DOHH2 (cell line): Measurements from ENCODE around the gene ZCWPW1.

Experiments used
- CTCF ChIP-seq: fragments of 200-600 bp; sonication (generic); IDR thresholded peaks from one replicate; pipeline ENCODE4 v1.5.1; 2014; ENCODE audit warnings: antibody characterized with exemption, mild to moderate bottlenecking, low read depth, low read length; ENCODE audit not compliant: poor library complexity, severe bottlenecking
- EZH2phosphoT487 ChIP-seq: fragments of 200-600 bp; sonication (generic); IDR thresholded peaks from 2 replicates; pipeline ENCODE4 v1.6.1; 2017; ENCODE audit warnings: borderline replicate concordance, mild to moderate bottlenecking, antibody characterized with exemption, low read length, moderate library complexity, mixed read lengths

DNA sequence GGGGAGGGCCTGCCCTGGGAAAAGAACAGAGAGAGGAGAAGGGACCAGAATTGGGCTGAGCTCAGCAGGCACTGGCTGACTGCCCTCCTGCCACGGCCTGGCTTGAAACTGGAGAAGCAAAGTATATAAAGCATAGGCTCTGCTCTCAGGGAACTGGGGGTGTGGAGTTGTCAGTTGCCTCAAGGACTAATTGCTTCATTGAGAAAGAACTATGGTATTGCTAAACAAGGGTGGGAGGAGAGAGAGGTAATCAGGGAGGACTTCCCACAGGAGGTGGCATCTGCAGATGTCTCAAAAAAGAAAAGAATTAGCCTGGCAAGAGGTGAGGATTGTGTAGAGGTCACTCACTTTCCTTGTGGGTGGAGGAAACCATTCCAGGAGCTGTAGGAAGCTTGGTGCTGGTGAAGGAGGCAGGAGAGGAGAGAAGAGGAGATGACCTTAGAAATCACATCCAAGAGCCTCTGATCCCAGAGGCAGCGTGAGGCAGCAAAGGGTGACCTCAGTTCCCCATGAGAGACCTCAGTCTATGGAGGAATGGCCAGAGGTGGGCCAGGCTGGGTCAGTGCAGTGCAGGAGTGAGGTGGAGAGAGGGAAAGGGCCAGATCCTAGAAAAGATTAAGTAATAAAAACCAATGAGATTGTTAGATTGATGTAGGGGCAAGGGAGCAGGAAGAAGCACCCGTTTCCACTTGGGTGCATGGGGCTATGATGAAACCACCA lies 68.2 kb downstream of the ZCWPW1 start:
- no peak for TF ChIP-seq CTCF
- no peak for TF ChIP-seq EZH2phosphoT487
